ENCODE measurements around the gene CACNG4. TPM values are rescaled to one million over a fixed set of nuclear protein-coding genes. Genes with fewer than 3 reads are reported as not detected.

CACNG4 gene
- total RNA-seq, 2 experiments from 2014 or later: not detected

GRCh38 chr17:67008101-67008500 lies 43.6 kb downstream of the CACNG4 start:
- no peak for ATAC-seq (ENCODE audit: poor library complexity)
- H3K36me3 Mint-ChIP-seq (ENCODE audit: low read depth): no peaks in the 10 kb centered on the region
- ChIA-PET CTCF (no interaction called here), POLR2A (no interaction called here)
- no peak overlapping the region for H3K27ac Mint-ChIP-seq
- no peaks in the 10 kb centered on the region for H3K4me1 ChIP-seq (ENCODE audit: insufficient read depth, low read length)
- no peaks in the 10 kb centered on the region for H3K4me1 Mint-ChIP-seq (ENCODE audit: low read depth)
- TF ChIP-seq CTCF (IDR thresholded peaks at IDR 0.05): no peak
- no peaks in the 10 kb centered on the region for H3K36me3 ChIP-seq (ENCODE audit: insufficient read depth, low read length)
- H3K27me3 Mint-ChIP-seq: peaks cover 36% of the 10 kb centered on the region
- no peak for DNase-seq
- H3K9me3 ChIP-seq (ENCODE audit: control insufficient read depth in 1 of 2, insufficient read depth in 1 of 2, low read length in 2 of 2): peaks cover 0 to 6% of the 10 kb centered on the region in 2 experiments
- no peak overlapping the region for H3K27ac ChIP-seq (ENCODE audit: low read depth in 1 of 2, low read length in 2 of 2)
- no peak overlapping the region for H3K4me3 Mint-ChIP-seq
- no peaks in the 10 kb centered on the region for H3K9me3 Mint-ChIP-seq
- H3K4me3 ChIP-seq (ENCODE audit: low read length): no peak overlapping the region
- intact Hi-C loops (cut with DNase I, micrococcal nuclease): no loop called here
- H3K27me3 ChIP-seq (ENCODE audit: control insufficient read depth in 1 of 2, insufficient read depth in 2 of 2, low read length in 2 of 2): peaks cover 8 to 10% of the 10 kb centered on the region in 2 experiments

- Mint-ChIP-seq H3K36me3 (ENCODE audit: low read depth) (no peaks in the 10 kb centered on the region), H3K27me3 (peaks cover 24% of the 10 kb centered on the region), H3K4me3 (no peak overlapping the region), H3K9me3 (no peaks in the 10 kb centered on the region), H3K4me1 (ENCODE audit: low read depth) (no peaks in the 10 kb centered on the region), H3K27ac (no peak overlapping the region)
- no peak for ATAC-seq (ENCODE audit: poor library complexity)
- CTCF ChIA-PET: no interaction called here
- no peak for DNase-seq
- no peak overlapping the region for H3K4me3 ChIP-seq (ENCODE audit: low read length)
- intact Hi-C loops (cut with DNase I, micrococcal nuclease): no loop called here
- peaks cover 2 to 6% of the 10 kb centered on the region in 2 experiments for H3K27me3 ChIP-seq (ENCODE audit: control insufficient read depth in 1 of 2, insufficient read depth in 2 of 2, low read length in 2 of 2)
- no peak for TF ChIP-seq CTCF (IDR thresholded peaks at IDR 0.05)
- H3K27ac ChIP-seq (ENCODE audit: low read depth in 1 of 2, low read length in 2 of 2): no peak overlapping the region
- H3K36me3 ChIP-seq (ENCODE audit: insufficient read depth, low read length): no peaks in the 10 kb centered on the region
- POLR2A ChIA-PET: no interaction called here
- H3K4me1 ChIP-seq (ENCODE audit: insufficient read depth, low read length): no peaks in the 10 kb centered on the region
- H3K9me3 ChIP-seq (ENCODE audit: control insufficient read depth in 1 of 2, insufficient read depth in 1 of 2, low read length in 2 of 2): peaks cover 0 to 12% of the 10 kb centered on the region in 2 experiments
Measured at GRCh38 chr17:67011527-67012175, 47.1 kb downstream of the CACNG4 start.

GRCh38 chr17:67013891-67014290 lies 49.4 kb downstream of the CACNG4 start:
- H3K27me3 Mint-ChIP-seq: peaks cover 15% of the 10 kb centered on the region
- H3K27ac Mint-ChIP-seq: no peak overlapping the region
- intact Hi-C loops (cut with DNase I, micrococcal nuclease): no loop called here
- Histone ChIP-seq H3K36me3 (ENCODE audit: insufficient read depth, low read length) (no peaks in the 10 kb centered on the region), H3K9me3 (ENCODE audit: control insufficient read depth in 1 of 2, insufficient read depth in 1 of 2, low read length in 2 of 2) (peaks cover 0 to 5% of the 10 kb centered on the region in 2 experiments), H3K27ac (ENCODE audit: low read depth in 1 of 2, low read length in 2 of 2) (no peak overlapping the region), H3K4me1 (ENCODE audit: insufficient read depth, low read length) (no peaks in the 10 kb centered on the region), H3K4me3 (ENCODE audit: low read length) (no peak overlapping the region), H3K27me3 (ENCODE audit: control insufficient read depth in 1 of 2, insufficient read depth in 2 of 2, low read length in 2 of 2) (peaks cover 2 to 6% of the 10 kb centered on the region in 2 experiments)
- H3K9me3 Mint-ChIP-seq: no peaks in the 10 kb centered on the region
- no peaks in the 10 kb centered on the region for H3K36me3 Mint-ChIP-seq (ENCODE audit: low read depth)
- TF ChIP-seq CTCF (IDR thresholded peaks at IDR 0.05): no peak
- ChIA-PET CTCF (no interaction called here), POLR2A (no interaction called here)
- DNase-seq (no peak), ATAC-seq (ENCODE audit: poor library complexity) (no peak)
- no peaks in the 10 kb centered on the region for H3K4me1 Mint-ChIP-seq (ENCODE audit: low read depth)
- H3K4me3 Mint-ChIP-seq: no peak overlapping the region
